ENCODE results near the gene XRCC1. TPM values are rescaled to one million over a fixed set of nuclear protein-coding genes. Genes with fewer than 3 reads are reported as not detected.

The XRCC1 gene
- total and polyA plus RNA-seq, 2 of the 8 experiments (the other 6 are each of a cell fraction or from before 2014, with no cell fraction given), result 42.5 to 44.4 TPM

GRCh38 chr19:43596842-43597461 lies 21.6 kb upstream of the XRCC1 start:
- Histone ChIP-seq H3K4me3 (ENCODE audit: extremely low read depth in 1 of 4, insufficient read depth in 2 of 4, low read depth in 3 of 4, low read length in 4 of 4) (peak overlapping the region; percentile 60 to 89 (median 76)), H4K91ac (replicated peaks; ENCODE audit: insufficient read length, low read length) (no peak overlapping the region), H2BK120ac (replicated peaks; ENCODE audit: low read depth, low read length) (no peak overlapping the region), H4K20me1 (replicated peaks in 1 of 2; ENCODE audit: control insufficient read depth in 1 of 2, insufficient read depth in 2 of 2, low read length in 2 of 2) (peaks cover 0 to 3% of the 10 kb centered on the region in 2 experiments), H4K8ac (ENCODE audit: extremely low read depth, insufficient read depth, low read length) (no peak overlapping the region; the same call in 1 of the 2 replicates), H2BK5ac (ENCODE audit: low read depth, low read length) (no peak overlapping the region), H3K79me1 (ENCODE audit: low read depth, low read length) (peaks cover 7% of the 10 kb centered on the region), H2BK12ac (ENCODE audit: low read depth, low read length) (no peak overlapping the region), H2AK5ac (ENCODE audit: low read depth, low read length) (peak overlapping the region; percentile 61; the same call in 1 of the 2 replicates), H3K14ac (ENCODE audit: insufficient read length) (no peak overlapping the region), H3K27me3 (replicated peaks in 1 of 4; ENCODE audit: control insufficient read depth in 3 of 4, extremely low read depth in 1 of 4, insufficient read depth in 3 of 4, low read length in 3 of 4) (no peaks in the 10 kb centered on the region), H4K5ac (ENCODE audit: insufficient read length, low read depth, low read length) (no peak overlapping the region), H3K27ac (ENCODE audit: low read depth, low read length) (peak overlapping the region; percentile 97), H3K36me3 (ENCODE audit: control insufficient read depth in 2 of 4, insufficient read depth in 4 of 4, low read length in 3 of 4) (peaks cover 5 to 19% (median 13%) of the 10 kb centered on the region in 4 experiments; a peak in 6 of 8 replicates), H3K9me3 (ENCODE audit: insufficient read depth in 2 of 2, low read depth in 1 of 2, low read length in 1 of 2) (no peaks in the 10 kb centered on the region), H3K4ac (replicated peaks; ENCODE audit: insufficient read length, low read depth, low read length) (no peak overlapping the region), H2BK15ac (ENCODE audit: low read length) (peak overlapping the region; percentile 48; the same call in 1 of the 2 replicates), H3K4me1 (replicated peaks in 1 of 4; ENCODE audit: control insufficient read depth in 3 of 4, insufficient read depth in 4 of 4, low read length in 3 of 4) (peaks cover 2 to 6% (median 3%) of the 10 kb centered on the region in 4 experiments; a peak in 6 of 7 replicates), H3K23ac (ENCODE audit: insufficient read length) (no peak overlapping the region), H2BK20ac (ENCODE audit: low read length) (no peak overlapping the region), H3K23me2 (ENCODE audit: low read depth, low read length) (peaks cover 16% of the 10 kb centered on the region; the same call in 1 of the 2 replicates), H3K79me2 (ENCODE audit: control insufficient read depth in 1 of 2, insufficient read depth in 2 of 2, low read length in 2 of 2) (peaks cover 5 to 20% of the 10 kb centered on the region in 2 experiments), H3K18ac (ENCODE audit: extremely low read depth, low read length) (no peak overlapping the region), H2AFZ (ENCODE audit: low read length) (0 out of 2 replicates have a peak overlapping the region, but pooled peaks have one; percentile 93), H3K56ac (replicated peaks; ENCODE audit: insufficient read length, low read depth, low read length) (peak overlapping the region; percentile 44), H3K4me2 (ENCODE audit: insufficient read depth in 1 of 2, low read depth in 2 of 2, low read length in 2 of 2) (peak overlapping the region; percentile 89 to 91), H3K9ac (replicated peaks in 1 of 4; ENCODE audit: extremely low read depth in 1 of 4, low read depth in 3 of 4, low read length in 3 of 4) (peak overlapping the region; percentile 53 to 94 (median 86))
- FAIRE-seq, result no peak
- POLR2A ChIA-PET (ENCODE audit: partially characterized antibody), result interaction anchor here (0.8 to 3.9 kb wide), 11 partner anchors 10 to 71 kb away, joined by 3 to 36 read pairs (median 4); partner anchors contain the start of genes PINLYP, XRCC1, ZNF428 and ZNF575
- CTCF ChIA-PET (ENCODE audit: partially characterized antibody), result interaction anchor here (0.7 to 6.5 kb wide), 10 partner anchors 9 to 285 kb away, joined by 3 to 92 read pairs (median 20); partner anchors contain the start of gene ZNF575
- 43% methylated on average over 7 of the region's 7 CpGs; no CpG with 5 or more reads in 1 of the 2 experiments for WGBS, 2 experiments (ENCODE audit: extremely low coverage in 1 of 2, insufficient coverage in 1 of 2, insufficient read length in 1 of 2, insufficient replicate concordance in 2 of 2, low coverage in 1 of 2, low lambda C conversion rate in 2 of 2, missing lambda C conversion rate in 1 of 2)
- no peak for DNase-seq (ENCODE audit: low read depth in 1 of 2, low spot score in 2 of 2)
- TF ChIP-seq TBP (IDR thresholded peaks at IDR 0.05; ENCODE audit: low read depth, low read length) (no peak), JUND (IDR thresholded peaks at IDR 0.05; ENCODE audit: low read length) (no peak)
